ENCODE data around the gene COMMD1.

DNA sequence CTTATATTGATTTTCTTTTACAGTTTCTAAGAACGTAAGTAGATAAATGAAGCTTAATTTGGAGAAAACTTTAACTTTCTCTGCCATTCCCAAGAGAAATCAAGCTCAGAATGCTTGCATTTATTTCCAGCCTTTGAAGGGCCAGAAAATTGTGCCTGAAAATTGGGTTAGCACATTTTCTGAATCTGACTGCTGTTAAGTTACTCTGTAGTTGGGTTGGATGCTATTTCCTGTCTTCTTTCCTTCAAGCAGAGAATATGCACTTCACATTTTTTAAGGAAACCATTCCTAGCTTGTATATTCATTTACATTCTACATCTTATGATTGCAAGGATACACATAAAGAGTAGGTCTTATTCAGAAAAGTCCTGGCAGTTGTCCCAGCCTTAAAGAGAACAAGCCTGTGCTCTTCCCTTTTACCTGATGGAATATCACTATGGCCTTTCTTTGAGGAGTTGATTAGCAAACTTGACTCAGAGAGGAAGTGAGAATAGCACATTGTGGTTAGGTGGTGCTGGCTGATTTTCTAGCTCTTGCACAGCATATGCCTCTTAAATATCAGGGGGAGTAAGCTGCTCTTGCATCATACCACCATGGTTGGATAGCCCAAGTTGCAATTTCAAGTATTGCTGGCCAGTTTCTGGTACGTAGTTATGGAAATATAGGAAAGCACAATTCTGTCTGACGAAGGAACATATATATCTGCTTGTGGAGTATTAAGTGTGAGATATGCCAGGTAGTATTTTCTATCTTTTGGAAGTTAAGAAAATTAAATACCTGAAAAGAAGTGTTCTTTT lies 133.7 kb downstream of the COMMD1 start:
- TF ChIP-seq ZNF529 (tag by site-specific recombination; IDR thresholded peaks at IDR 0.05; ENCODE audit: insufficient replicate concordance) (no peak), OVOL3 (tag by site-specific recombination; IDR thresholded peaks at IDR 0.05) (no peak), ZNF629 (tag by site-specific recombination; IDR thresholded peaks at IDR 0.05) (no peak), ZNF610 (tag by site-specific recombination; IDR thresholded peaks at IDR 0.05; ENCODE audit: borderline replicate concordance) (no peak), ZNF571 (tag by site-specific recombination; IDR thresholded peaks at IDR 0.05) (no peak), ZNF416 (tag by site-specific recombination; IDR thresholded peaks at IDR 0.05) (no peak), ZNF354C (tag by site-specific recombination; IDR thresholded peaks at IDR 0.05; ENCODE audit: borderline replicate concordance, low read depth) (no peak)
- TF ChIP-seq, protein P1, sequence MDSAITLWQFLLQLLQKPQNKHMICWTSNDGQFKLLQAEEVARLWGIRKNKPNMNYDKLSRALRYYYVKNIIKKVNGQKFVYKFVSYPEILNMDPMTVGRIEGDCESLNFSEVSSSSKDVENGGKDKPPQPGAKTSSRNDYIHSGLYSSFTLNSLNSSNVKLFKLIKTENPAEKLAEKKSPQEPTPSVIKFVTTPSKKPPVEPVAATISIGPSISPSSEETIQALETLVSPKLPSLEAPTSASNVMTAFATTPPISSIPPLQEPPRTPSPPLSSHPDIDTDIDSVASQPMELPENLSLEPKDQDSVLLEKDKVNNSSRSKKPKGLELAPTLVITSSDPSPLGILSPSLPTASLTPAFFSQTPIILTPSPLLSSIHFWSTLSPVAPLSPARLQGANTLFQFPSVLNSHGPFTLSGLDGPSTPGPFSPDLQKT (IDR thresholded peaks at IDR 0.05; ENCODE audit: borderline replicate concordance, low read depth, low read length) = no peak
- TF ChIP-seq, protein P2, sequence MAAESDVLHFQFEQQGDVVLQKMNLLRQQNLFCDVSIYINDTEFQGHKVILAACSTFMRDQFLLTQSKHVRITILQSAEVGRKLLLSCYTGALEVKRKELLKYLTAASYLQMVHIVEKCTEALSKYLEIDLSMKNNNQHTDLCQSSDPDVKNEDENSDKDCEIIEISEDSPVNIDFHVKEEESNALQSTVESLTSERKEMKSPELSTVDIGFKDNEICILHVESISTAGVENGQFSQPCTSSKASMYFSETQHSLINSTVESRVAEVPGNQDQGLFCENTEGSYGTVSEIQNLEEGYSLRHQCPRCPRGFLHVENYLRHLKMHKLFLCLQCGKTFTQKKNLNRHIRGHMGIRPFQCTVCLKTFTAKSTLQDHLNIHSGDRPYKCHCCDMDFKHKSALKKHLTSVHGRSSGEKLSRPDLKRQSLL (tag by site-specific recombination; IDR thresholded peaks at IDR 0.05) = no peak
- TF ChIP-seq, protein P3, sequence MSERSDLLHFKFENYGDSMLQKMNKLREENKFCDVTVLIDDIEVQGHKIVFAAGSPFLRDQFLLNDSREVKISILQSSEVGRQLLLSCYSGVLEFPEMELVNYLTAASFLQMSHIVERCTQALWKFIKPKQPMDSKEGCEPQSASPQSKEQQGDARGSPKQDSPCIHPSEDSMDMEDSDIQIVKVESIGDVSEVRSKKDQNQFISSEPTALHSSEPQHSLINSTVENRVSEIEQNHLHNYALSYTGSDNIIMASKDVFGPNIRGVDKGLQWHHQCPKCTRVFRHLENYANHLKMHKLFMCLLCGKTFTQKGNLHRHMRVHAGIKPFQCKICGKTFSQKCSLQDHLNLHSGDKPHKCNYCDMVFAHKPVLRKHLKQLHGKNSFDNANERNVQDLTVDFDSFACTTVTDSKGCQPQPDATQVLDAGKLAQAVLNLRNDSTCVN (tag by site-specific recombination; optimal IDR thresholded peaks at IDR 0.05) = no peak
- TF ChIP-seq, protein P4, sequence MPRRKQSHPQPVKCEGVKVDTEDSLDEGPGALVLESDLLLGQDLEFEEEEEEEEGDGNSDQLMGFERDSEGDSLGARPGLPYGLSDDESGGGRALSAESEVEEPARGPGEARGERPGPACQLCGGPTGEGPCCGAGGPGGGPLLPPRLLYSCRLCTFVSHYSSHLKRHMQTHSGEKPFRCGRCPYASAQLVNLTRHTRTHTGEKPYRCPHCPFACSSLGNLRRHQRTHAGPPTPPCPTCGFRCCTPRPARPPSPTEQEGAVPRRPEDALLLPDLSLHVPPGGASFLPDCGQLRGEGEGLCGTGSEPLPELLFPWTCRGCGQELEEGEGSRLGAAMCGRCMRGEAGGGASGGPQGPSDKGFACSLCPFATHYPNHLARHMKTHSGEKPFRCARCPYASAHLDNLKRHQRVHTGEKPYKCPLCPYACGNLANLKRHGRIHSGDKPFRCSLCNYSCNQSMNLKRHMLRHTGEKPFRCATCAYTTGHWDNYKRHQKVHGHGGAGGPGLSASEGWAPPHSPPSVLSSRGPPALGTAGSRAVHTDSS (tag by site-specific recombination; IDR thresholded peaks at IDR 0.05) = no peak
- TF ChIP-seq, protein P5, sequence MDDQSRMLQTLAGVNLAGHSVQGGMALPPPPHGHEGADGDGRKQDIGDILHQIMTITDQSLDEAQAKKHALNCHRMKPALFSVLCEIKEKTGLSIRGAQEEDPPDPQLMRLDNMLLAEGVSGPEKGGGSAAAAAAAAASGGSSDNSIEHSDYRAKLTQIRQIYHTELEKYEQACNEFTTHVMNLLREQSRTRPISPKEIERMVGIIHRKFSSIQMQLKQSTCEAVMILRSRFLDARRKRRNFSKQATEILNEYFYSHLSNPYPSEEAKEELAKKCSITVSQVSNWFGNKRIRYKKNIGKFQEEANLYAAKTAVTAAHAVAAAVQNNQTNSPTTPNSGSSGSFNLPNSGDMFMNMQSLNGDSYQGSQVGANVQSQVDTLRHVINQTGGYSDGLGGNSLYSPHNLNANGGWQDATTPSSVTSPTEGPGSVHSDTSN (CRISPR knock-in tag; IDR thresholded peaks at IDR 0.05) = no peak
- TF ChIP-seq, protein P6, sequence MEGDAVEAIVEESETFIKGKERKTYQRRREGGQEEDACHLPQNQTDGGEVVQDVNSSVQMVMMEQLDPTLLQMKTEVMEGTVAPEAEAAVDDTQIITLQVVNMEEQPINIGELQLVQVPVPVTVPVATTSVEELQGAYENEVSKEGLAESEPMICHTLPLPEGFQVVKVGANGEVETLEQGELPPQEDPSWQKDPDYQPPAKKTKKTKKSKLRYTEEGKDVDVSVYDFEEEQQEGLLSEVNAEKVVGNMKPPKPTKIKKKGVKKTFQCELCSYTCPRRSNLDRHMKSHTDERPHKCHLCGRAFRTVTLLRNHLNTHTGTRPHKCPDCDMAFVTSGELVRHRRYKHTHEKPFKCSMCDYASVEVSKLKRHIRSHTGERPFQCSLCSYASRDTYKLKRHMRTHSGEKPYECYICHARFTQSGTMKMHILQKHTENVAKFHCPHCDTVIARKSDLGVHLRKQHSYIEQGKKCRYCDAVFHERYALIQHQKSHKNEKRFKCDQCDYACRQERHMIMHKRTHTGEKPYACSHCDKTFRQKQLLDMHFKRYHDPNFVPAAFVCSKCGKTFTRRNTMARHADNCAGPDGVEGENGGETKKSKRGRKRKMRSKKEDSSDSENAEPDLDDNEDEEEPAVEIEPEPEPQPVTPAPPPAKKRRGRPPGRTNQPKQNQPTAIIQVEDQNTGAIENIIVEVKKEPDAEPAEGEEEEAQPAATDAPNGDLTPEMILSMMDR (tag by site-specific recombination; IDR thresholded peaks at IDR 0.05) = no peak
